Measurements from ENCODE around the gene BABAM2. TPM values are rescaled to one million over a fixed set of nuclear protein-coding genes. Genes with fewer than 3 reads are reported as not detected.
A peak's percentile ranks its signal among the peaks of the same experiment; 100 is the strongest.

BABAM2 gene
- total RNA-seq, 4 donors from 2014 or later, result 33.2 to 70.3 (median 38.6) TPM

DNA sequence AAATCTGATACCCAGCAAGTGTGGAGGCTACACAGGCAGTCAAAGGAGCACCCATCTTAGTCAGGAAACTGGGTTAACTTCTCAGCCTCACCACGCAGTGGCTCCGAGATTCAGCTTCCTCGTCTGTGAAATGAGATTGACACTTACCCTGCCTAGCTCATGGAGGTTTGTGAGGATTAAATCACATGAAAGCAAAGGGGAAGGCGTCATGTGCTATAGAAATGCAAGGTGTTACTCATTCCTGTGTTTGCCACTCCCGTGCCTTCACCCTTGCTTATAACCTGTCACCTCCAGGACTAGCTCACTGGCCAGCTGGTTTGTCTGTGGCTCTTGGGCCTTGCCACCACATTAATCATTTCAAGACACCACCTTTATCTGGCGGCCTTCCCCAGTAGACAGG, 383.2 kb downstream of the BABAM2 start:
- intact Hi-C loops (cut with DNase I), result no loop called here
- DNase-seq, result no peak
- H3K27me3 ChIP-seq, result no peaks in the 10 kb centered on the region
- no peak overlapping the region for H3K4me3 ChIP-seq (replicated peaks in 1 of 3)
- TF ChIP-seq POLR2A (IDR thresholded peaks at IDR 0.05), result no peak
- TF ChIP-seq, protein P1, sequence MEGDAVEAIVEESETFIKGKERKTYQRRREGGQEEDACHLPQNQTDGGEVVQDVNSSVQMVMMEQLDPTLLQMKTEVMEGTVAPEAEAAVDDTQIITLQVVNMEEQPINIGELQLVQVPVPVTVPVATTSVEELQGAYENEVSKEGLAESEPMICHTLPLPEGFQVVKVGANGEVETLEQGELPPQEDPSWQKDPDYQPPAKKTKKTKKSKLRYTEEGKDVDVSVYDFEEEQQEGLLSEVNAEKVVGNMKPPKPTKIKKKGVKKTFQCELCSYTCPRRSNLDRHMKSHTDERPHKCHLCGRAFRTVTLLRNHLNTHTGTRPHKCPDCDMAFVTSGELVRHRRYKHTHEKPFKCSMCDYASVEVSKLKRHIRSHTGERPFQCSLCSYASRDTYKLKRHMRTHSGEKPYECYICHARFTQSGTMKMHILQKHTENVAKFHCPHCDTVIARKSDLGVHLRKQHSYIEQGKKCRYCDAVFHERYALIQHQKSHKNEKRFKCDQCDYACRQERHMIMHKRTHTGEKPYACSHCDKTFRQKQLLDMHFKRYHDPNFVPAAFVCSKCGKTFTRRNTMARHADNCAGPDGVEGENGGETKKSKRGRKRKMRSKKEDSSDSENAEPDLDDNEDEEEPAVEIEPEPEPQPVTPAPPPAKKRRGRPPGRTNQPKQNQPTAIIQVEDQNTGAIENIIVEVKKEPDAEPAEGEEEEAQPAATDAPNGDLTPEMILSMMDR (IDR thresholded peaks at IDR 0.05), result no peak
- no peaks in the 10 kb centered on the region for H3K9me3 ChIP-seq
- 84 to 94% methylated on average over 6 of the region's 6 CpGs for WGBS, 2 donors
- H3K4me1 ChIP-seq, result peaks cover 0 to 12% of the 10 kb centered on the region in 2 donors
- H3K27ac ChIP-seq, result no peak overlapping the region
- H3K36me3 ChIP-seq, result no peaks in the 10 kb centered on the region

DNA sequence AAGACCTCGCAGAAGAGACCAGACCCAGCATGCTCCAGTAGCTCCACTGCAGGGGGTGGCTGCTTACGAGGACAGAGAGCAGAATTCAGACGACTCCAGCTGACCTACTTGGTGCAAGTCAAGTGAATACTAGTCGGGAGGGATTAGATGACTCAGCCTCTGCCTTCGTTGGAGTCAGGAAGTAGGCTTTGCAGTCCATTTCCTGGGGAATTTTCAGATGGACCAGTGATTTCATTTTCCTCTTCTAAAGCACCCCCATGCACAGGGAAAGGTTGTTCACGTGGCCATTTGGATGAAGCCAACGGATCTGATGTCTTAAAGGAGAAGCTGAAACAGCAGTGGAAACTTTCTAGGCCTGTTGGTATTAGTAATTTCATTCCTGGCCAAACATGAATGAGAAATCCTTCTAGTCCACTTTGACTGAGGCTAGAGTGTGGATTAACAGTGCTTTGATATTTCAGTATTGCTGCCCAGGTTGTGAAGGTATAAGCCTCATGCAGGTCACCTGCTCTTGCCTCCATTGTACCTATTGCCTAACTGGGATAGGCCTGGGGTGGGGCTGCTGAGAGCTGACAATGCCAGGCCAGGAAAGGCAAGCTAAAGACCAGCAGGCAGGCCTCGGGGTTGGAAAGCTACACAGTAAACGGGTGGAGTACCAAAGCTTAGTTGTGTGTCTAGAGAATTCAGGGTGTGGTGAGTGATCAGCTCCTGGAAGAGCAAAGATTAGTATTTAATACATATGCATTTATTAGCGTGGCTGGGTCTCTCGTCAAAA, 384.6 kb downstream of the BABAM2 start:
- no peaks in the 10 kb centered on the region for H3K9me3 ChIP-seq
- TF ChIP-seq POLR2A (IDR thresholded peaks at IDR 0.05), result no peak
- WGBS, 2 donors, result 58 to 59% methylated on average over 11 of the region's 11 CpGs
- H3K4me3 ChIP-seq (replicated peaks in 1 of 3), result no peak overlapping the region
- H3K27me3 ChIP-seq, result no peaks in the 10 kb centered on the region
- no peaks in the 10 kb centered on the region for H3K36me3 ChIP-seq
- intact Hi-C loops (cut with DNase I), result no loop called here
- peak overlapping the region in 1 of 3 donors; percentile 1 for H3K27ac ChIP-seq
- DNase-seq, result no peak
- peaks cover 0 to 12% of the 10 kb centered on the region in 2 donors for H3K4me1 ChIP-seq

DNA sequence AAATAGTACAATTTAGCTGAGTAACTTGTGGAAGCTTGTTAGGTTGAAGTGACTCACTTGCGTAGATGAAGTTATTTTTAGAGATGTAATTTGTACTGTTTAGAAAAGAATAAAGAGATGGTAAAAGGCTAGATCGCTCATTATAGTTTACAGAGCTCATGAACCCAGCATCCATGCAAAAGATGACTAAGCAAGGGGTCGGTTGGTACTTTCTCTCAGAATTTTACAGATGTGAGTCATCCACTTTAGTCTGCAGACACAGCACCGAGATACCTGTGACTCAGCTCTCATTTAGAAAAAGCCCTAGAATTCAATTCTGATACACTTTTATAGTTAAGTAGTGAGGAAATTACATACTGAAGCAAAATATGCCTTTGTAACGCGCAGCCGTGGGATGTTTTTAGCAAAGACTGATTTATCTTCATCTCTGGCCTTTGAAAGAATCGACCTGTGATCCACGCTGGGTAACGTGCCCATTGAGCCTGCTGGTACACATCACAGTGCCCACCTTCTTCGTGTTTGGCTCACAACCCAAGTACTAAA, 385.6 kb downstream of the BABAM2 start:
- TF ChIP-seq POLR2A (IDR thresholded peaks at IDR 0.05), result no peak
- TF ChIP-seq, protein P1 (IDR thresholded peaks at IDR 0.05), result no peak
- peak overlapping the region in 1 of 3 donors; percentile 1 for H3K27ac ChIP-seq
- H3K9me3 ChIP-seq, result no peaks in the 10 kb centered on the region
- no peak overlapping the region for H3K4me3 ChIP-seq (replicated peaks in 1 of 3)
- peaks cover 0 to 12% of the 10 kb centered on the region in 2 donors for H3K4me1 ChIP-seq
- DNase-seq, result no peak
- no peaks in the 10 kb centered on the region for H3K27me3 ChIP-seq
- intact Hi-C loops (cut with DNase I), result no loop called here
- 72 to 81% methylated on average over 11 of the region's 11 CpGs for WGBS, 2 donors
- no peaks in the 10 kb centered on the region for H3K36me3 ChIP-seq

DNA sequence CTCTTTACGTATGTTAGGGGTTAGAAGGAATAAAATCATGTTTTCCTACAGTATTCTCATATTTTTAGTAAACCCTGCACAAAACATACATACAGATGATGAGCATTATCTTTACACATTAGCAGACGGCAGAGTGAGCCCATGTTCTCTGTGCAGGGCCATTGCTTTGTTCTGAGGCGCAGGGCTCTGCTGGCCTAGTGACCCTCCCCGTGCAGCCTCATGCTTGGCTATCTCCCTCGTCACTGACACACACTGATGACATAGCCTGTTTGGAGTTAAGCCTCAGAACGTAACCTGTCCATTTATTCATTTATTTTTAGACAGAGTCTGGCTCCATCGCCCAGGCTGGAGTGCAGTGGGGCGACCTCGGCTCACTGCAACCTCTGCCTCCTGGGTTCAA, 386.3 kb downstream of the BABAM2 start:
- intact Hi-C loops (cut with DNase I), result no loop called here

DNA sequence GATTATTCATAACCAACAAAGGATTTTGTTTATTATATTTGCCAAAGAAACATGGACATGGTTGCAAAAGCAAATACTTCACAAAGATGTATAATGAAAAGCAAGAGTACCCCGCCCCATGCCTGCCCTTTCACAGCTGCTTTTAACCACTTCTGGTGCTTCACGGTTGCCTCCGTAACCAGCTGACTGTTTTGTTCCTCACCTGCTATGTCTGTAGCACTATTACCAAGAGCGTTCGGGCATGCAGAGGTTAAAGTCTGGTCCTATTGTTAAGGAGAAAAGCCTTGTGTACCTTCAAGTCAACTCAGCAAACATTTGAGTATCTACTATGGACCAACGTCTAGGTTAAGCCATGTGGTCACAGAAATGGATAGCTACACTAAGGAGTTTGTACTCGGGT, 386.9 kb downstream of the BABAM2 start:
- no peak overlapping the region for H3K4me3 ChIP-seq (replicated peaks in 1 of 3)
- WGBS, 2 donors, result 75 to 83% methylated on average over 7 of the region's 7 CpGs
- no peak for TF ChIP-seq POLR2A (IDR thresholded peaks at IDR 0.05)
- TF ChIP-seq, protein P1 (IDR thresholded peaks at IDR 0.05), result no peak

More for the DNA sequence above, 386.3 kb downstream of the BABAM2 start:
- WGBS, 2 donors, result 95 to 97% methylated on average over 9 of the region's 9 CpGs
- Histone ChIP-seq H3K27ac (no peak overlapping the region), H3K9me3 (no peaks in the 10 kb centered on the region), H3K4me1 (peaks cover 0 to 12% of the 10 kb centered on the region in 2 donors), H3K36me3 (no peaks in the 10 kb centered on the region), H3K27me3 (no peaks in the 10 kb centered on the region), H3K4me3 (replicated peaks in 1 of 3) (no peak overlapping the region)
- TF ChIP-seq, protein P1 (IDR thresholded peaks at IDR 0.05), result no peak
- no peak for TF ChIP-seq POLR2A (IDR thresholded peaks at IDR 0.05)
- DNase-seq, result no peak

More for the DNA sequence above, 386.9 kb downstream of the BABAM2 start:
- no peak overlapping the region for H3K27ac ChIP-seq
- H3K27me3 ChIP-seq, result no peaks in the 10 kb centered on the region
- H3K36me3 ChIP-seq, result no peaks in the 10 kb centered on the region
- H3K9me3 ChIP-seq, result no peaks in the 10 kb centered on the region
- no peak for DNase-seq
- intact Hi-C loops (cut with DNase I), result no loop called here
- H3K4me1 ChIP-seq, result peaks cover 0 to 12% of the 10 kb centered on the region in 2 donors

Measured in thyroid gland (tissue), 4 donors.